LHCN-M2 (cell line): ENCODE results near the gene TTC38. TPM values are rescaled to one million over a fixed set of nuclear protein-coding genes. Genes with fewer than 3 reads are reported as not detected.
A peak's percentile ranks its signal among the peaks of the same experiment; 100 is the strongest.

Experiments used
- DNase-seq: peaks from one replicate; pipeline ENCODE4 v3.0.0-alpha.2; 2012; ENCODE audit warnings: low read depth
- total RNA-seq: library from RNA; depleted of rRNA; stranded (reverse); fragments of >200 nt; gene quantifications from 2 replicates; pipeline ENCODE4 v1.2.3, GENCODE V29; 2014

The TTC38 gene
- total RNA-seq, 1 experiment from 2014 or later = 38.6 TPM

GRCh38 chr22:46276563-46276962 is 8.8 kb downstream of the TTC38 start:
- no peak for DNase-seq

GRCh38 chr22:46278656-46279645 is 11.1 kb downstream of the TTC38 start:
- no peak for DNase-seq

GRCh38 chr22:46280063-46280817 is 12.4 kb downstream of the TTC38 start:
- no peak for DNase-seq

GRCh38 chr22:46280999-46281623 is 13.3 kb downstream of the TTC38 start:
- DNase-seq = no peak

- no peak for DNase-seq
Measured at GRCh38 chr22:46281866-46282678, 14.3 kb downstream of the TTC38 start.

GRCh38 chr22:46286006-46286405 is 18.2 kb downstream of the TTC38 start:
- DNase-seq = peak; percentile 52

- DNase-seq = no peak
Measured at GRCh38 chr22:46286941-46287872, 19.4 kb downstream of the TTC38 start.

GRCh38 chr22:46287873-46288751 is 20.3 kb downstream of the TTC38 start:
- no peak for DNase-seq

- DNase-seq = no peak
Measured at GRCh38 chr22:46288846-46289243, 21.0 kb downstream of the TTC38 start.

GRCh38 chr22:46289244-46289891 is 21.6 kb downstream of the TTC38 start:
- DNase-seq = no peak

GRCh38 chr22:46290121-46290842 is 22.5 kb downstream of the TTC38 start:
- no peak for DNase-seq

GRCh38 chr22:46290843-46291785 is 23.3 kb downstream of the TTC38 start:
- DNase-seq = no peak

GRCh38 chr22:46292173-46292572 is 24.4 kb downstream of the TTC38 start:
- no peak for DNase-seq

GRCh38 chr22:46292732-46293131 is 24.9 kb downstream of the TTC38 start:
- DNase-seq = no peak

GRCh38 chr22:46293577-46294260 is 25.9 kb downstream of the TTC38 start:
- peak; percentile 21 for DNase-seq

- DNase-seq = no peak
Measured at GRCh38 chr22:46294784-46295183, 27.0 kb downstream of the TTC38 start.
